TTC549 (cell line): ENCODE measurements around the gene SPACDR.
"Not testable (repeated sequence)": the region's sequence is repeated elsewhere in the genome, so short reads cannot be mapped to it uniquely, and the experiment has no call there.

ENCODE experiments used
- FAIRE-seq: peaks from 2 replicates; lab custom pipeline; 2012; peaks lifted over from hg19 to GRCh38; lab: Jason Lieb, UNC

SPACDR gene

GRCh38 chr7:100464210-100464660 is at the start of gene SPACDR:
Gene SPACDR (minus strand): TSS chr7:100464260. CDS start chr7:100464025, 235 bp downstream.
- no peak for FAIRE-seq

GRCh38 chr7:100513212-100513810 is 49.3 kb upstream of the SPACDR start:
- FAIRE-seq = no peak

- FAIRE-seq = no peak
These were observed 46.6 kb upstream of the SPACDR start for GRCh38 chr7:100510437-100511239.

- FAIRE-seq = no peak
These were observed 45.2 kb upstream of the SPACDR start for GRCh38 chr7:100509231-100509630.

GRCh38 chr7:100506356-100506923 is 42.4 kb upstream of the SPACDR start:
- FAIRE-seq = no peak

GRCh38 chr7:100504887-100505611 is 41.0 kb upstream of the SPACDR start:
- no peak for FAIRE-seq

- FAIRE-seq = not testable (repeated sequence)
These were observed 40.0 kb upstream of the SPACDR start for GRCh38 chr7:100504031-100504430.

- FAIRE-seq = not testable (repeated sequence)
These were observed 36.7 kb upstream of the SPACDR start for GRCh38 chr7:100500743-100501142.

- no peak for FAIRE-seq
These were observed 32.4 kb upstream of the SPACDR start for GRCh38 chr7:100496509-100496908.

- FAIRE-seq = no peak
These were observed 29.6 kb upstream of the SPACDR start for GRCh38 chr7:100493476-100494264.

GRCh38 chr7:100492738-100493475 is 28.8 kb upstream of the SPACDR start:
- FAIRE-seq = no peak

- FAIRE-seq = no peak
These were observed 27.1 kb upstream of the SPACDR start for GRCh38 chr7:100491192-100491578.

- no peak for FAIRE-seq
These were observed 26.6 kb upstream of the SPACDR start for GRCh38 chr7:100490483-100491191.

- FAIRE-seq = no peak
These were observed 25.8 kb upstream of the SPACDR start for GRCh38 chr7:100489824-100490223.

- no peak for FAIRE-seq
These were observed 25.1 kb upstream of the SPACDR start for GRCh38 chr7:100489121-100489520.

GRCh38 chr7:100488333-100489095 is 24.5 kb upstream of the SPACDR start:
- no peak for FAIRE-seq

- FAIRE-seq = no peak
These were observed 22.8 kb upstream of the SPACDR start for GRCh38 chr7:100486753-100487446.

- no peak for FAIRE-seq
These were observed 22.1 kb upstream of the SPACDR start for GRCh38 chr7:100486111-100486636.

GRCh38 chr7:100485471-100485876 is 21.4 kb upstream of the SPACDR start:
- no peak for FAIRE-seq
